HG03571 (cell line): ENCODE measurements around the gene SLC17A6.

ENCODE experiments used
- ATAC-seq: cut with Tn5 transposase; IDR thresholded peaks from one replicate; pipeline ENCODE4 v1.9.1; 2021; ENCODE audit not compliant: unreplicated experiment

The SLC17A6 gene

GRCh38 chr11:22389526-22390282 is 51.5 kb downstream of the SLC17A6 start:
- ATAC-seq: no peak

GRCh38 chr11:22390283-22390655 is 52.1 kb downstream of the SLC17A6 start:
- no peak for ATAC-seq

- no peak for ATAC-seq
Measured at GRCh38 chr11:22392561-22392960, 54.4 kb downstream of the SLC17A6 start.

GRCh38 chr11:22405377-22405776 is 67.2 kb downstream of the SLC17A6 start:
- ATAC-seq: no peak

- no peak for ATAC-seq
Measured at GRCh38 chr11:22407267-22407666, 69.1 kb downstream of the SLC17A6 start.

- no peak for ATAC-seq
Measured at GRCh38 chr11:22407921-22408320, 69.7 kb downstream of the SLC17A6 start.

- ATAC-seq: no peak
Measured at GRCh38 chr11:22415476-22415875, 77.3 kb downstream of the SLC17A6 start.

GRCh38 chr11:22416462-22416861 is 78.3 kb downstream of the SLC17A6 start:
- no peak for ATAC-seq

GRCh38 chr11:22426915-22427314 is 88.7 kb downstream of the SLC17A6 start:
- no peak for ATAC-seq
